ENCODE results near the gene CA10.

DNA sequence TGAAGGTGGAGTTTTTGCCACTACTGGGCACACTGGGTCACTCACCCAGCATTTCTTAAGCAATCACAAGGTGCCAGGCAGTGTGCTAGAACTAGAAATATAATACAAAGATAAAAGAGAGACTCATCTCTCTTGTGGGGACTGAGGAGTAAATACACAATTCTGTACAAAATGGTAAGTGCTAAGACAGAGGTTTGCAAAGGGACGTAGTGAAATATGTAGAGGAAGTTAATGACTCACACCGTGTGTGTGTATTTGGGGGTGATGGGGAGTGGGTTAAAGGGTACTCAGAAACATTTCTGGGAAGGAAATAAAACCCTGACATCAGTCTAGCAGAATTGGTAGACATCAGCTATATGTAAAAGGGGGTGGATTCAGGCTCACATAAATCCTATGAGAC, 389.3 kb downstream of the CA10 start:
- TF ChIP-seq, protein P1, sequence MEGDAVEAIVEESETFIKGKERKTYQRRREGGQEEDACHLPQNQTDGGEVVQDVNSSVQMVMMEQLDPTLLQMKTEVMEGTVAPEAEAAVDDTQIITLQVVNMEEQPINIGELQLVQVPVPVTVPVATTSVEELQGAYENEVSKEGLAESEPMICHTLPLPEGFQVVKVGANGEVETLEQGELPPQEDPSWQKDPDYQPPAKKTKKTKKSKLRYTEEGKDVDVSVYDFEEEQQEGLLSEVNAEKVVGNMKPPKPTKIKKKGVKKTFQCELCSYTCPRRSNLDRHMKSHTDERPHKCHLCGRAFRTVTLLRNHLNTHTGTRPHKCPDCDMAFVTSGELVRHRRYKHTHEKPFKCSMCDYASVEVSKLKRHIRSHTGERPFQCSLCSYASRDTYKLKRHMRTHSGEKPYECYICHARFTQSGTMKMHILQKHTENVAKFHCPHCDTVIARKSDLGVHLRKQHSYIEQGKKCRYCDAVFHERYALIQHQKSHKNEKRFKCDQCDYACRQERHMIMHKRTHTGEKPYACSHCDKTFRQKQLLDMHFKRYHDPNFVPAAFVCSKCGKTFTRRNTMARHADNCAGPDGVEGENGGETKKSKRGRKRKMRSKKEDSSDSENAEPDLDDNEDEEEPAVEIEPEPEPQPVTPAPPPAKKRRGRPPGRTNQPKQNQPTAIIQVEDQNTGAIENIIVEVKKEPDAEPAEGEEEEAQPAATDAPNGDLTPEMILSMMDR (IDR thresholded peaks at IDR 0.05): no peak
- TF ChIP-seq POLR2A (IDR thresholded peaks at IDR 0.05): no peak

Data from right lobe of liver (tissue), 4 donors.